Measurements from ENCODE around the gene PRDX5. TPM values are rescaled to one million over a fixed set of nuclear protein-coding genes. Genes with fewer than 3 reads are reported as not detected.
A peak's percentile ranks its signal among the peaks of the same experiment; 100 is the strongest.

PRDX5 gene
- total and polyA plus RNA-seq, 9 of the 15 experiments (the other 6 are each of a cell fraction or from before 2014, with no cell fraction given), result 40.8 to 327 (median 204) TPM

DNA sequence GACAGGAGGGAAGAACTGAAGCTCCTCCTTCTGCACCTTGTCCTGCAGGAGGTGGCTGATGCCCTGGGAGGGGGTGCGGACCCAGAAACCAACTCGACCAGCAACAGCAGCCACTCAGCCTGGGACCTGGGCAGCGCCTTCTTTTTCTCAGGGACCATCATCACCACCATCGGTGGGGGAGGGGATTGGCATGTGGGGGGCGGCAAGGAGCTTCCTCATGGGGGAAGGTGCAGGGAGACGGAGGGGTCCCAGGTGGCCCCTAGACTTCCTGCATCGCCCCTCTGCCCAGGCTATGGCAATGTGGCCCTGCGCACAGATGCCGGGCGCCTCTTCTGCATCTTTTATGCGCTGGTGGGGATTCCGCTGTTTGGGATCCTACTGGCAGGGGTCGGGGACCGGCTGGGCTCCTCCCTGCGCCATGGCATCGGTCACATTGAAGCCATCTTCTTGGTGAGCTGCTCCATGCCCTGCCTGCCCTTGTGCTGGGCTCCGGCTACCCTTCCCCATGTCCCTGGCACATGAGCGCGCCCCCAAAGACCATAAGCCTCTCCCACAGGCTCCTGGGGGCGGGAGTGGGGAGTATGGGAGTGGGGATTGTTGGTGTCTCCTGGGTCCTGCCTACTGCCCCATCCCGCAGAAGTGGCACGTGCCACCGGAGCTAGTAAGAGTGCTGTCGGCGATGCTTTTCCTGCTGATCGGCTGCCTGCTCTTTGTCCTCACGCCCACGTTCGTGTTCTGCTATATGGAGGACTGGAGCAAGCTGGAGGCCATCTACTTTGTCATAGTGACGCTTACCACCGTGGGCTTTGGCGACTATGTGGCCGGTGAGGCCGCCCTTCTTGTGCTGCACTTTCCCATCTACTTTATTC lies 20.9 kb upstream of the PRDX5 start:
- ATAC-seq, result no peak

More for the DNA sequence above, 20.9 kb upstream of the PRDX5 start:
- no peak overlapping the region for H3K4me2 ChIP-seq (ENCODE audit: insufficient read depth, low read length)
- H3K27me3 ChIP-seq (ENCODE audit: control insufficient read depth in 2 of 2, insufficient read depth in 2 of 2, low read length in 2 of 2), result peaks cover 48 to 57% of the 10 kb centered on the region in 2 experiments
- no TSS peak for BruUV-seq (replicated peaks)
- DNase-seq (ENCODE audit: extremely low read depth in 1 of 4, low spot score in 3 of 4), result no peak
- no peaks in the 10 kb centered on the region; the same call in 1 of the 2 replicates for H4K20me1 ChIP-seq (replicated peaks; ENCODE audit: control insufficient read depth, insufficient read depth, low read length)
- TF ChIP-seq, protein P1, sequence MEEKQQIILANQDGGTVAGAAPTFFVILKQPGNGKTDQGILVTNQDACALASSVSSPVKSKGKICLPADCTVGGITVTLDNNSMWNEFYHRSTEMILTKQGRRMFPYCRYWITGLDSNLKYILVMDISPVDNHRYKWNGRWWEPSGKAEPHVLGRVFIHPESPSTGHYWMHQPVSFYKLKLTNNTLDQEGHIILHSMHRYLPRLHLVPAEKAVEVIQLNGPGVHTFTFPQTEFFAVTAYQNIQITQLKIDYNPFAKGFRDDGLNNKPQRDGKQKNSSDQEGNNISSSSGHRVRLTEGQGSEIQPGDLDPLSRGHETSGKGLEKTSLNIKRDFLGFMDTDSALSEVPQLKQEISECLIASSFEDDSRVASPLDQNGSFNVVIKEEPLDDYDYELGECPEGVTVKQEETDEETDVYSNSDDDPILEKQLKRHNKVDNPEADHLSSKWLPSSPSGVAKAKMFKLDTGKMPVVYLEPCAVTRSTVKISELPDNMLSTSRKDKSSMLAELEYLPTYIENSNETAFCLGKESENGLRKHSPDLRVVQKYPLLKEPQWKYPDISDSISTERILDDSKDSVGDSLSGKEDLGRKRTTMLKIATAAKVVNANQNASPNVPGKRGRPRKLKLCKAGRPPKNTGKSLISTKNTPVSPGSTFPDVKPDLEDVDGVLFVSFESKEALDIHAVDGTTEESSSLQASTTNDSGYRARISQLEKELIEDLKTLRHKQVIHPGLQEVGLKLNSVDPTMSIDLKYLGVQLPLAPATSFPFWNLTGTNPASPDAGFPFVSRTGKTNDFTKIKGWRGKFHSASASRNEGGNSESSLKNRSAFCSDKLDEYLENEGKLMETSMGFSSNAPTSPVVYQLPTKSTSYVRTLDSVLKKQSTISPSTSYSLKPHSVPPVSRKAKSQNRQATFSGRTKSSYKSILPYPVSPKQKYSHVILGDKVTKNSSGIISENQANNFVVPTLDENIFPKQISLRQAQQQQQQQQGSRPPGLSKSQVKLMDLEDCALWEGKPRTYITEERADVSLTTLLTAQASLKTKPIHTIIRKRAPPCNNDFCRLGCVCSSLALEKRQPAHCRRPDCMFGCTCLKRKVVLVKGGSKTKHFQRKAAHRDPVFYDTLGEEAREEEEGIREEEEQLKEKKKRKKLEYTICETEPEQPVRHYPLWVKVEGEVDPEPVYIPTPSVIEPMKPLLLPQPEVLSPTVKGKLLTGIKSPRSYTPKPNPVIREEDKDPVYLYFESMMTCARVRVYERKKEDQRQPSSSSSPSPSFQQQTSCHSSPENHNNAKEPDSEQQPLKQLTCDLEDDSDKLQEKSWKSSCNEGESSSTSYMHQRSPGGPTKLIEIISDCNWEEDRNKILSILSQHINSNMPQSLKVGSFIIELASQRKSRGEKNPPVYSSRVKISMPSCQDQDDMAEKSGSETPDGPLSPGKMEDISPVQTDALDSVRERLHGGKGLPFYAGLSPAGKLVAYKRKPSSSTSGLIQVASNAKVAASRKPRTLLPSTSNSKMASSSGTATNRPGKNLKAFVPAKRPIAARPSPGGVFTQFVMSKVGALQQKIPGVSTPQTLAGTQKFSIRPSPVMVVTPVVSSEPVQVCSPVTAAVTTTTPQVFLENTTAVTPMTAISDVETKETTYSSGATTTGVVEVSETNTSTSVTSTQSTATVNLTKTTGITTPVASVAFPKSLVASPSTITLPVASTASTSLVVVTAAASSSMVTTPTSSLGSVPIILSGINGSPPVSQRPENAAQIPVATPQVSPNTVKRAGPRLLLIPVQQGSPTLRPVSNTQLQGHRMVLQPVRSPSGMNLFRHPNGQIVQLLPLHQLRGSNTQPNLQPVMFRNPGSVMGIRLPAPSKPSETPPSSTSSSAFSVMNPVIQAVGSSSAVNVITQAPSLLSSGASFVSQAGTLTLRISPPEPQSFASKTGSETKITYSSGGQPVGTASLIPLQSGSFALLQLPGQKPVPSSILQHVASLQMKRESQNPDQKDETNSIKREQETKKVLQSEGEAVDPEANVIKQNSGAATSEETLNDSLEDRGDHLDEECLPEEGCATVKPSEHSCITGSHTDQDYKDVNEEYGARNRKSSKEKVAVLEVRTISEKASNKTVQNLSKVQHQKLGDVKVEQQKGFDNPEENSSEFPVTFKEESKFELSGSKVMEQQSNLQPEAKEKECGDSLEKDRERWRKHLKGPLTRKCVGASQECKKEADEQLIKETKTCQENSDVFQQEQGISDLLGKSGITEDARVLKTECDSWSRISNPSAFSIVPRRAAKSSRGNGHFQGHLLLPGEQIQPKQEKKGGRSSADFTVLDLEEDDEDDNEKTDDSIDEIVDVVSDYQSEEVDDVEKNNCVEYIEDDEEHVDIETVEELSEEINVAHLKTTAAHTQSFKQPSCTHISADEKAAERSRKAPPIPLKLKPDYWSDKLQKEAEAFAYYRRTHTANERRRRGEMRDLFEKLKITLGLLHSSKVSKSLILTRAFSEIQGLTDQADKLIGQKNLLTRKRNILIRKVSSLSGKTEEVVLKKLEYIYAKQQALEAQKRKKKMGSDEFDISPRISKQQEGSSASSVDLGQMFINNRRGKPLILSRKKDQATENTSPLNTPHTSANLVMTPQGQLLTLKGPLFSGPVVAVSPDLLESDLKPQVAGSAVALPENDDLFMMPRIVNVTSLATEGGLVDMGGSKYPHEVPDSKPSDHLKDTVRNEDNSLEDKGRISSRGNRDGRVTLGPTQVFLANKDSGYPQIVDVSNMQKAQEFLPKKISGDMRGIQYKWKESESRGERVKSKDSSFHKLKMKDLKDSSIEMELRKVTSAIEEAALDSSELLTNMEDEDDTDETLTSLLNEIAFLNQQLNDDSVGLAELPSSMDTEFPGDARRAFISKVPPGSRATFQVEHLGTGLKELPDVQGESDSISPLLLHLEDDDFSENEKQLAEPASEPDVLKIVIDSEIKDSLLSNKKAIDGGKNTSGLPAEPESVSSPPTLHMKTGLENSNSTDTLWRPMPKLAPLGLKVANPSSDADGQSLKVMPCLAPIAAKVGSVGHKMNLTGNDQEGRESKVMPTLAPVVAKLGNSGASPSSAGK (IDR thresholded peaks at IDR 0.05), result no peak
- TF ChIP-seq EGR1 (conservative IDR thresholded peaks at IDR 0.05), result 0 out of 2 replicates have a peak, but pooled peaks have one; percentile 25
- no peak overlapping the region for H3K4me3 ChIP-seq
- ChIA-PET POLR2A (no interaction called here), CTCF (ENCODE audit: low intra/inter-chr PET ratio) (no interaction called here)
- H3K9me1 ChIP-seq (ENCODE audit: control insufficient read depth, insufficient read depth, low read length), result no peaks in the 10 kb centered on the region
- no peaks in the 10 kb centered on the region for H3K9me3 ChIP-seq (replicated peaks; ENCODE audit: control insufficient read depth, insufficient read depth, low read depth, low read length)
- FAIRE-seq, result no peak
- H2AFZ ChIP-seq (ENCODE audit: low read depth, low read length), result no peak overlapping the region
- in situ Hi-C loops (cut with MboI), result no loop called here
- H3K4me1 ChIP-seq (replicated peaks in 1 of 2; ENCODE audit: control insufficient read depth in 2 of 2, insufficient read depth in 2 of 2, low read length in 2 of 2), result peaks cover 3 to 45% of the 10 kb centered on the region in 2 experiments; a peak in 4 of 5 replicates
- H3K9ac ChIP-seq (ENCODE audit: insufficient read depth in 1 of 2, low read depth in 2 of 2, low read length in 2 of 2), result peak overlapping the region in 1 of 2 experiments; percentile 48; a peak in 1 of 4 replicates
- no peaks in the 10 kb centered on the region for H3K79me2 ChIP-seq (ENCODE audit: control insufficient read depth, insufficient read depth, low read length)
- no peak overlapping the region for H3K27ac ChIP-seq (ENCODE audit: extremely low read depth, low read depth, low read length)
- 29% methylated on average over 34 of the region's 34 CpGs for WGBS (ENCODE audit: insufficient coverage, low coverage, missing lambda C conversion rate)
- no peaks in the 10 kb centered on the region for H3K36me3 ChIP-seq (ENCODE audit: control insufficient read depth, insufficient read depth, low read length)
- intact Hi-C loops (cut with micrococcal nuclease), result no loop called here
